Stimulated activated CD4-positive, alpha-beta T cell treated with anti-CD3 and anti-CD28 coated beads, Interleukin-15, amount 100 ng/mL, for 1 hour (primary cell): ENCODE data around the gene SPAG4.

ENCODE experiments used
- DNase-seq, 2 donors: peaks; one replicate each; pipeline ENCODE4 v3.0.0-alpha.2; 2020; ENCODE audit warnings: low read depth in 1 of 2, low spot score in 1 of 2

SPAG4 gene

DNA sequence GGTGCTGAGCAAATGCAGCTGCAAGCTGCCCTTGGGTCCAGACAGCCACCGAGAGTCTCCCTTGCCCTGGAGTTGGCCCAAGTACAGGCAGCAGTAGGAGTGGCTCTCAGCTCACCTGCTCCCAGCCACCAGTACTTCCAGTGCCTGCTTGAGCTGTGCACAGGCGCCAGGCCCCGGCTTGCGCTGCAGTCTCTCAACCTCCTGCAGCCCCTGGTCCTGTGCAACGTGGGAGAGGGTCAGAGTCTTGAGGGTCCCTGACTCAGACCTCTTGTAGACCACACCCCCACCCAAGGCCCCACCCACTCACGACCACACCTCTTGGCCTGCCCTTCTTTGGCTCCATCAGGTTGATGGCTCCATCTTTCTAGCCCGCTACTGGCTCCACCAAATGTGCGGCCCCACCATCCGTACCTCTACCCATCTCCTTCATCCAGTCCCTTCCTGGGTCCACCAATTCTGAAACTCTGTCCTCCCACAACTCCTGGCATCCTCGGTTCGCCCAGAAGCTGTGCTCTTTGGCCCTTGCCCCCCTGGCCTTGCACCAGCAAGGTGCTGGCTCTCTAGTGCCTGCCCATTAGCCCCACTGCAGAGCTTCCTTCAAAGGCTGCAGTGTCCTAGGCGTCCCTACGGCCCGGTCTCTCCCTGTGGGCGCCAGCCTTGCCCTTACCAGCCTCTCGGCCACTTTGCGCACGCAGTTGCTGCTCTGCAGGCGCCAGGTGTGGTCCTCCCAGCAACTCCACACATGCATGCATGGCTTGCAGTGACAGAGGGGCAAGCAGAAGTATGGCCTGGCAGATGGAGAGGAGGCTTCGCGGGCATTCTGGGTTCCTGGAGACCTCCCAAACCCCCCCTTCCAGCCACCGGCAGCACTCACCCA lies 16.5 kb upstream of the SPAG4 start:
- no peak for DNase-seq

DNA sequence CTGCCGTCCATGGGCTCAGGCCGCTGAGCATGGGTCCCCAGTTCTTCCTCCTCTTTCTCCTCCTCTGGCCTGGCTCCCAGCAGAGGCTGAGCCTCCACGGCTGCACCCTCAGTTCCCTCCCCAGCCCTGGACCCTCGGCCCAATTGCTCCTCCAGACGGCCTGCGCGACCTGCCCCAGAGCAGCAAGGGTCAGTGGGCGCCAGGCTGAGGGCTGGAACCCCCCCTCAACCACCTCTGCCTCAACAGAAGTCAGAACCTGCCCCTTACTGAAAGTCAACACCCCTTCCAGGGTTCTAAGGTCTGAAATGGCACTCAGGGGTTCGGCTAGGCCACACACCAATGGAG lies 15.9 kb upstream of the SPAG4 start:
- DNase-seq = no peak

DNA sequence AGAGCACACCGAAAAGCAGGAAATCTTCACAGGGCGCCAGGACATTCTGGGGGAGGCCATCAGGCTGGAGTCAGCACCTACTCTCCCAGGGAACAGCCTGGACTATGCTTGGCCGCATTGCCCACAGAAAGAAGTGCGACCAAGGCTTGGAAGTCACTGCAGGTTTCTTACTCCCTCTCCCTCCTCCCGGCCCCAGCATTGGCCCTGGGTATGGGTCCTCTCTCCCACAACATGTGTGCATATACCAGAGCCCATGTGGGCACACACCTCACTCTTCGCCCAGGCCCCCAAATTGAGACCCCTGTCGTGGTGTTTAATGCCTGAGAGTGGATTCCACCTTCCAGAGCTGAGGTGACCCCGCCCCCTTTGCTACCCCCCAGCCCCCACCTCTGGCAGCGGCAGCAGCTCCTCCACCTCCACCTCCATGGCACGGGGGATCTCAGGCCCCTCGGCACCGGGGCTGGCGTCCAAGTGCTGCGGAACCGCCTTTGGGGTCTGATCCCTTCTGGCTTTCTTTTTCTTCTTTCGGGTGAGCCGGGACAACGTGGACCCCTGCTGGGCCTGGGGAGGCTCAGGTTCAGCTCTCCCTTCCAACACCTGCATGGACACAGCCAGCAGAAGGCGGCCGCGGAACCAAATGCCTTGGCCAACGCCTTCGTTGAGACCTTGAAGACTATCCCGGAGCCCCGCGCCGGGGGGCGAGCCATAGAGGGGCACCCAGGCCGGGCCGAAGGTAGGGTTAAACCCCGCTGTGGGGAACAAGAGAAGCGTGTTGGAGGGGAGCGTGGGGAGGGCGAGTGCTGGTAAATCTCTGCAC lies 15.2 kb upstream of the SPAG4 start:
- no peak for DNase-seq

DNA sequence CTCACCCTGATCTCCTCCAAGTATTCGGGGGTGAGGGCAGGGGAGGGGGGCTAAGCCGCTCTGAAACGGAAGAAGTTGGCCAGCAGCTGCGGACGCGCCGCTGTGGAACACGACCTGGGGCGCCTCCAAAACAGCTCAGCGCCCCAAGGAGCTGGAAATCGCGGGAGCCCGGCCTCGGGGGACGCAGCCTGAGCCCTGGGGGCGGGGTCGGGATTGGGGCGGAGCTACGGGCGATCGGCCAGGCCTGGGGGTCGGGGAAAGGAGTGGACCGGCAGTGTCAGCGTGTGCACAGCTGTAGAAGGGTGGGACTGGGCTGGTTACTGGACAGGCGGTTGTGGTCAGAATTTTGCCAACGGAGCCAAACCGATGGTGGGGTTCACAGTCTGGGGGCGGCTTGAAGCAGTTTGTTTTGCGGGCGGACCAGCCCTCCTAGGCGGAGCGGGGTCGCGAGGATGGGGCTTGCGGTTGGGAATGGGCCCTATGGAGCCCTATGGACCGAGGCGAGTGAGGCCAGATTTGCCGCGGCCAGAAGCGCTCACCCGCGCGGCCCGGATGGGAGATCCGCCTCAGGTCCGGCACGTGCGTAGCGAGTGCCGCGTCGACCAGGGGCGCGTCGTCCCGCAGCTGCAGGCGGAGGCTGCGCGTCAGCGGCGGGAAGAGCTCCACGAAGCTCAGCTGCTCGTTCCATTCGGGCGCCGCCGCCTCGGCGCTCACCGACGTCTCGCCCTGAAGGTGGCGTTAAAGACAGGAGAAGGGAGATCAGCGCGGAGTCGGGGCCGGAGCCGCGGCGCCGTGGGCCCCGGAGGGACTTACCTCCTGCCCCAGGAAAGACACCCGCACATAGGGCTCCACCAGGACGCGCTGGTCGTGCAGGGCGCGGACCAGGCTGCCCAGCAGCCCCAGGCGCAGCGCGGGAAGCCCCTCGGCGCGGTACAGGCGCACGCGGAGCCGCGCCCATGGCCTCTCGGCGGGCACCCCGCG lies 14.3 kb upstream of the SPAG4 start:
- peak; percentile 51 to 66 for DNase-seq

DNA sequence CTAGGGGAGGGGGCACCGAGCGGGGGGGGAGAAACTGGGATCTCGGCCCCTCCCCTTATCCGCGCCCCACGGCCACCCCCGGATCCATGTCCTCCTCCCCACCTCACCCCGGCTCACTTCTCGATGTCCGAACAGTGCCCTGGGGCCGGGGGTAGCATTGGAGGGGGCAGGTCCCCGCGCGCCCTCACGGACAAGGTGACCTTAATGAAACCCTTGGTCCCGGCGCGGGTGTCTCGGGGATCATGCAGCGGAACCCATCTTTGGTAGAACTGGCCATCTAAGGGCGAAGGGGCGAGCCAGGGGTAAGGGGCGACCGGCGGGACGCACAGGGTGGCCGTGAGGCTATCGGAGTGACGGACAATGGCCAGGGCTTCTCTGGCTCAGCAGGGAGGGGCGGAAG lies 13.6 kb upstream of the SPAG4 start:
- DNase-seq = no peak

DNA sequence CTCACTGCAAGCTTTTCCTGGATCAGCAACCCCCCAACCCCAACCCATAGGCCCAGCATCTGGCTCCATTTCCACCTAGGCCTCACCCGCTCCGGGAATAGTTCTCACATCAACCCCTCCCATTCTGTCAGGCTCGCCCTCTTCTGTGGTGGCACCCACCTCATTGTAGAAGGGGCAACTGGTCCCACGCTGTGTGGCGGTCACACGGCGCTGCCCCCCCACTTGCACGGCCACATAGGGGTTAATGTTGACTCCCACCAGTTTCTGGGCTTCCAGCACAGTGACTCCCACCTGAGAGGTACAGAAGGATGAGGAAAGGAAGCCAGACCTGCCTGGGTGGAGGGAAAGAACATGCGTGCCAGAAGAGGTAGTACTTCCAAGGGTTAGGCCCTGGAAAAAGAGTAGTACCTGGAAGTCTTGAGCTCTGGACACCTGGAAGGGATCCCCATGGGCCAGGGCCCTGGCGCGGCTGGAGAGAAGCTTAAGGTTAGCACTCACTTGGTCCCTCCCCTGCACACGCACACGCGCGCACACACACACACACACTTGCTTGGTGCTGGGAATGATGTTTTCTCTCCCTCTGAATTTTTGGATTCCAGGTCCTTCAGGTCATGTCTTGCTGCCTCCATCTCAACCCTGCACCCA lies 12.7 kb upstream of the SPAG4 start:
- DNase-seq = no peak

DNA sequence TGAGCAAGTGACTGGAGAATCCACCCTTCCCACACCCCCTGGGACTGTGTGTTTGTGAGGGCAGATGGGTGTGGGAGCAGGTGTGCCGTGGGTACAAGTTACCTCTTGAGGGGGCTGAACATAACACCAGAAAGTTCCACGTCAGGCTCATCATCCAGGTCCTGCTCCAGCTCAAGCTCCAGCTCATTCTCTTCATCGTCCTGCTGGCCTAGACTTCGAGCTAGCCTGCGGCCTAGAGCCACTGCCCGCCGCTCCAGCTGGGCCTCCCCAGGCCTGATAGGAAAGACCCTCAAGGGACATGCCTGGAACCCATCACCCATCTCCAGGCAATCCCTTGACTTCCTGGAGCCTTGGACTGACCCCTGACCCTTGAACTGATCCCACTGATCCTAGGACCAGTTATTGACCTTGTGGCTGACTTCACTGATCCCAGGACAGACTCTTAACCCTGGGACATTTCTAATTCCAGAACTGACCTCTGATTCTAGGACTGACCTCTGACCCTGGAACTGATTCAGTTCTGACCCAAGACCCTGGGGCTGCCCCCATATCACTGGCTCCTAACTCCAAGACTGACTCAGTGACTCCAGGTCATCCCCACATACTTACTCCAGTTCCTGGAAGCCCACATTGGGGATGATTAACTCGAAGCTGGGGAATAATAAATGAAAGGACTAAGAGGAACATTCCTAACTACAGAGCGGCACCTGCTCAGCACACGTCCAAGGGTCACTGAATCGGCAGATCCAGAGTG lies 11.8 kb upstream of the SPAG4 start:
- no peak for DNase-seq

DNA sequence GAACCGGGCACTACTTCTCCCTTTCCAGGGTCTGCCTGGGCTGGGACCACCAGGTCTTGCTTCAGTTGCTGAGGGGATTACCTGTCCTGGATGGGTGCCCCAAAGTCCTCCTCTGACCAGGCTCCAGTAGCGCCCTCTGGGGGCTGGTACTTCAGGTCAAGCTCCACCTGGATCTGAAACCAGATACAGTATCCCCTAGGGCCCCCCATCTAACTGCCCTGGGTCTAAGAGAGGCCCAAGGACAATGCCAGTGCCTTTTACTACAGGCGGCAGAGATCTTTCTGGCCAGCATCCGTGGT lies 11.2 kb upstream of the SPAG4 start:
- no peak for DNase-seq

DNA sequence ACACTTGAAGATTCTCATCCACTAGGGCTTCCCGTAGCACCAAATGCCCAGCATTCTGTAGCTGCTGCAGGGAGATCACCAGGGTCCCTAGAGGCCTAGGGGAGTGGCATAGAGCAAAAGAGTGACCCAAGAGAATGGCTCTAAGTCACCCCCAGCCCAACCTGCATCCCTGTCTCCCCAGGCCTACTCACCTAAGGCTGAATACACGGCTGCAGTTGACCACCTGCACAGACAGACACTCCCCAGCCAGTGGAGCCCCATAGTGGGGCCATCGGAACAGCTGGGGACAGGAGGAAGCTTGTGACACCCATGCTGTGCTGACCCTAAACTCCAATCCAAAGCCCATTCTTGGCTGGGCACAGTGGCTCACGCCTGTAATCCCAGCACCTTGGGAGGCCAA lies 9.5 kb upstream of the SPAG4 start:
- no peak for DNase-seq

DNA sequence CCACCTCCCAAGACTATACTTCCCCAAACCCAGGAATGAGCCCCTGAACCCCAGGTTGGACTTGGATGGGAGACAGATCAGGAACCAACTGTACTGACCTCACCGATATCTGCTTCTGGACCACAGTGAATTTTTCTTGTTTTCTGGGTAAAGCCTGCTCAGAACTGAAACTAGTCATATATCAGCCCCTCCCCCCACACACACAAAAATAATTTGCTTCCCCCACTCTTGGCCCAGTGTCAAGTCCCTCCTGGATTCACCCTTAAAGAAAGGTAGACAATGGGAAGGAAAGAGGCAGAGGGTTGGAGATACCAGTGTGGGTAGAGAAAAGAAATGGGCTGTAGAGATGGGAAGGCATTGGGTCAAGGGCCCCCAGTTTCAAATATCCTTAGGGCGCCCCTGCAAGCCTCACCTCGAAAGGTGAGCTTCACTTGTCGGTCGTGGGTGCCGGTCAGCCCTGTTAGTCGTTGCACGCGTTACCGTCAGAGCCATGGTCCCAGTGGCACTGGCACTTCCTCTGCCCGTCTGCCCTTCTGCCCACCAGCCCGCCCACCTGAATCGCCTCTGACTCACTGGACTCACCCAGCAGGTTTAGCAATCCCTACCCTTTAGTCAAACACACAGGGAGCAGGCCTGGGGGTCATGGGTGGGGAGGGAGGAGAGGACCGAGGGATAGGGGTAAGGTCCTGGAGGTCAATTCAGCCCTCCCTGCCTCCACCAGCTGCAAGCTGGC lies 8.5 kb upstream of the SPAG4 start:
- no peak for DNase-seq

DNA sequence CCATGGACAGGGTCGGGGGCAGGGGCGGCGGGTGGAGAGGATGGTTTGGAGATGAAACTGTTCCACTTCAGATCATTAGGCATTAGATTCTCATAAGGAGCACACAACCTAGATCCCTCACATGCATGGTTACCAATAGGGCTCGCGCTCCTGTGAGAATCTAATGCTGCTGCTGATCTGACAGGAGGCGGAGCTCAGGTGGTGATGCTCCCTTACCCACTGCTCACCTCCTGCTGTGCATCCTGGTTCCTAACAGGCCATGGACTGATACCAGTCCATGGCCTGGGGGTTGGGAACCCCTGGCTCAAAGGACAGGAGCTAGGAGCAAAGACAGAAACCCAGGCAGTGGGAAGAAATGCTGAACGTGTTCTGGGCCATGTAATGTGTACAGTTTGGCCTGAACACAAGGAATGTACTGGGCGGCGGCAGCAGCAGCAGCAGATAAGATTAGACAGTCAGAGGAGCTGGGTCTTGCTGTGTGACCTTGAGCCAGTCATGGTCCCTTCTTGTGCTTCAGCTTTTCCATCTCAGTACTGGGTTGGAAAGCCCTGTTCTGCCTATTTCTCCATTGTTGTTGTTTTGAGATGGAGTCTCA lies 4.7 kb upstream of the SPAG4 start:
- no peak for DNase-seq

DNA sequence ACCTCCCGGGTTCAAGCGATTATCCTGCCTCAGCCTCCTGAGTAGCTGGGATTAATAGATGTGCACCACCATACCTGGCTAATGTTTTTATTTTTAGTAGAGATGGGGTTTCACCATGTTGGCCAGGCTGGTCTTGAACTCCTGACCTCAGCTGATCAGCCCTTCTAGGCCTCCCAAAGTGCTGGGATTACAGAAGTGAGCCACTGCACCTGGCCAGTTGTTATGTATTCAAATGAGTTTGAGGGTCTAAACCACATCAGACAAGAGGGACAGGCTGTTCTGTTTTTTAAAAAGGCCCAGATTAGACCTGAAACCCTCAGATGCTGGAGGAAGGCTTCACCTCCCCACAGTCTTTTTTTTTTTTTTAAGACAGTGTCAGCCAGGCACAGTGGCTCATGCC lies 4.1 kb upstream of the SPAG4 start:
- no peak for DNase-seq

DNA sequence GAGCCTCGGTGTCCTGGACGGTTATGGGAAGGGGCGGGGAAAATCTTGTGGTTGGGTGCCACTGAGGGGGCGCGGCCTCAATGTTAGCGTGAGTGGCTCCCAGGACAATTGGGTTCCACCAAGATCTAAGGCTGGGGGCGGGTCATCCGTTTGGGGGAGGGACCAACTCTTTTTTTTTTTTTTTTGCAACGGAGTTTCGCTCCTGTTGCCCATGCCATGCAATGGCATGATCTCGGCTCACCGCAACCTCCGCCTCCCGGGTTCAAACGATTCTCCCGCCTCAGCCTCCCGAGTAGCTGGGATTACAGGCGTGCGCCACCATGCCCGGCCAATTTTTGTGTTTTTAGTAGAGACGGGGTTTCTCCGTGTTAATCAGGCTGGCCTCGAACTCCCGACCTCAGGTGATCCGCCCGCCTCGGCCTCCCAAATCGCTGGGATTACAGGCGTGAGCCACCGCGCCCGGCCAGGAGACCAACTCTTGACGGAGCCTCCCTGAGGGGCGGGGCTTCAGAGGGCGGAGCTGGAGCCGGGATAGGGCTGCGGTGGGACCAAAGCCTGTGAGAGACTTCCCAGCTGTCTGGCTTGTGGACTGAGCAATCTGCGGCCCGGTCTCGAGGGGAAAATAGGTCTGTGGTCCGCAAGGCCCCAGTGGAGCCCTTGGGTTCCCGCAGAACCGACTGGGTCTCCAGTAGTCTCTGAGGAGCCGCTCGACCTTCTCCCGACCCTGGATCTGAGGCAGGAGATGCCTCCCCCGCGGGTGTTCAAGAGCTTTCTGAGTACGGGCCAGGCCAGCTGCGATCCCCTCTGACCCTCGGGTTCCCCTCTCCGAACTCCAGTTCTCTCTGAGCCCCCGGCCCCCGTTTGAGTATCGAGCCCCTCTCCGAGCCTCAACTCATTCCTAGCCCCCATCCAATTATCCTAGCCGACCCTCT lies 1.1 kb downstream of the SPAG4 start:
- DNase-seq = peak; percentile 17 to 33

DNA sequence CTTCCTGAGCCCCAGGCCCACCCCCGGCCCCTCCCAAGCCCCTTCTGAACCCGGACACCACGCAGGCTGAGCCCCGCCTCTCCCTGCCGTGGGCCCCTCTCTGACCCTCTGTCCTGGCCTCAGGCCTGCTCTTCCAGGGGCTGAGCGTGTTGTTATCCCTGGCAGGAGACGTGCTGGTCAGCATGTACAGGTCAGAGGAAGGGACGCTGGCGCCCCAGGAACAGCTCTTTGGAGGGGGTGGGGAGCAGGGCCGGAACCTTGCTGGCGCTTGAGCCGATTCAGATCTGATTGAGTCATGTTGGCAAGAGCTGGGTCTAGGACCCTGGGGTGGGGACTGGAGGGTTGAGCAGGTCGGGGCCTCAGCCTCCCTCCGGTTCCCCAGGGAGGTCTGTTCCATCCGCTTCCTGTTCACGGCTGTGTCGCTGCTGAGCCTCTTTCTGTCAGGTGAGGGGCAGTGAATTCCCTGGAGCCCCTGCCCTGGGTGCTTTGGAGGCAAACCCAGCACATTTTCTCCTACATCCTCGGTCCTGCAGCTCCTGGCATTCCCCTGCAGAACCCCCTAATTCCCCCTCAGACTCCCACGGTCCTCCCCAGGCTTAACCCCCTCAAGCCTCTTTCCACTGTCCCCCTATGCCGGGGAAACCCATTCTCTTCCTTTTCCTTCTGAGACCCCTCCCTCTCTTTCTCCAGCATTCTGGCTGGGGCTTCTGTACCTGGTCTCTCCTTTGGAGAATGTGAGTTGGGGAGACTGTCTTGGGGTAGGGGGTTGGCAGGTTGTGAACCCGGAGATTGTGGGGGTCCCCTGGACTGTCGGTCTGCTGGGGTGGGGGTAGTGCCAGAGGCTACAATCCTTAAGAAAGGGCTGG lies 2.0 kb downstream of the SPAG4 start:
- DNase-seq = no peak

DNA sequence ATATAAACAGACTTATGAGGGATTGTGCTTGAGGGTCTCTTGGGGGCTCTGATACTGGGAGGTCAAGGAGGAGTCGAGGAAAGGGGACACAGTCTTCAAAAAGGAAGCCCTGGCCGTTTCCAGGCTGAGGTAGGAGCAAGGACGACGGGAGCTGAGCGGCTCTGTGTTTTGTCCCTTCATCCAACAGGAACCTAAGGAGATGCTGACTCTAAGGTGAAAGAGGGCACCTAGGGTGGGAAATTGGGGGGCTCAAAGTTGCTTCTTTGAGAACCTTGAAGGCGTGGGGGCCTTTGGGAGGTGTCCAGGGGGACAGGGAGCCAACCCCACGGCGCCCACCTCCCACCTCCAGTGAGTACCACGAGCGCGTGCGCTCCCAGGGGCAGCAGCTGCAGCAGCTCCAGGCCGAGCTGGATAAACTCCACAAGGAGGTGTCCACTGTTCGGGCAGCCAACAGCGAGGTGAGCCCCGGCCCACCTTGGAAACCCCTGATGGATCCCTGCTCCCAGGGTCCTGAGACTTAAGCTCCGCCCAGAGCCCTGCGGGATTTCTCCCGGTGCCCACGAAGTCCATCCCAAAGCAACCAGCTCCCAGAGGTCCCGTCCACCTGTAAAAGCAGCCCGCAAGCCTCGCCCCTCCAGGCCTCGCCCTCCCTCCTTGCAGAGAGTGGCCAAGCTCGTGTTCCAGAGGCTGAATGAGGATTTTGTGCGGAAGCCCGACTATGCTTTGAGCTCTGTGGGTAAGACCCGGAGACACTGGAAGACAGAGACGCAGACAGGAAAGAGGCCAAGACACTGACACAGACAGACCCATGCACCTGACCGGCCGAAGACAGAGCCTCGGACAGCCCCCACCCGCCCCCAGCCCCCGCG lies 2.9 kb downstream of the SPAG4 start:
- DNase-seq = no peak
